GM12878 (cell line): ENCODE data around the gene CTRB1. TPM values are rescaled to one million over a fixed set of nuclear protein-coding genes. Genes with fewer than 3 reads are reported as not detected.

ENCODE experiments used
- ATAC-seq: fragments of 200-7000 bp; cut with Tn5 transposase; 3 replicates; pipeline ENCODE4 v1.9.1; 2020; ENCODE audit warnings: mild to moderate bottlenecking, moderate library complexity
- BruUV-seq: library from RNA; stranded (reverse); fragments of 400-500 nt; replicated peaks from 2 replicates; lab custom pipeline; 2021; lab: Mats Ljungman, UMichigan
- CTCF ChIA-PET: fragments of 300-600 bp; sonication (Branson Sonifier 250); formaldehyde crosslinking; extraction: SDS; loops from one replicate; lab custom pipeline; 2021; ENCODE audit warnings: inconsistent platforms; lab: Yijun Ruan, JAX
- POLR2A ChIA-PET: fragments of 350-600 bp; formaldehyde crosslinking; extraction: SDS; loops from one replicate; lab custom pipeline; 2021; ENCODE audit warnings: inconsistent platforms; lab: Charles Lee
- RAD21 ChIA-PET: fragments of 300-600 bp; sonication (Branson Sonifier 250); formaldehyde crosslinking; loops from one replicate; lab custom pipeline; 2023; ENCODE audit warnings: antibody characterized with exemption; ENCODE audit not compliant: unreplicated experiment; lab: Charles Lee
- SMC1A ChIA-PET: fragments of 300-600 bp; sonication (Branson Sonifier 250); formaldehyde crosslinking; loops from one replicate; lab custom pipeline; 2023; ENCODE audit not compliant: unreplicated experiment, uncharacterized antibody; lab: Charles Lee
- DNase-seq: peaks from one replicate; pipeline ENCODE4 v3.0.0-alpha.2; 2011; ENCODE audit warnings: low read depth, low spot score
- FAIRE-seq: peaks from 3 replicates; lab custom pipeline; 2011; peaks lifted over from hg19 to GRCh38; lab: Jason Lieb, UNC
- H2AFZ ChIP-seq: 2 replicates; pipeline ENCODE4 v1.6.0; 2011; ENCODE audit warnings: low read depth, low read length, control low read depth; ENCODE audit not compliant: control insufficient read depth
- H3K27ac ChIP-seq: 2 replicates; pipeline ENCODE4 v1.5.1; 2011; ENCODE audit warnings: control low read depth; ENCODE audit not compliant: control insufficient read depth, insufficient read depth
- H3K27me3 ChIP-seq, 2 experiments: replicated peaks in 1 of 2; 2 replicates each; pipeline versions ENCODE4 v1.6.0 to v1.6.1; 2011; ENCODE audit warnings: low read length in 1 of 2; ENCODE audit not compliant: control insufficient read depth in 2 of 2, insufficient read depth in 2 of 2
- H3K36me3 ChIP-seq, 2 experiments: 2 replicates each; pipeline ENCODE4 v1.5.1; 2011; ENCODE audit warnings: low read length in 1 of 2; ENCODE audit not compliant: control insufficient read depth in 2 of 2, insufficient read depth in 2 of 2
- H3K4me1 ChIP-seq: 2 replicates; pipeline ENCODE4 v1.6.1; 2011; ENCODE audit warnings: mild to moderate bottlenecking, low read length, moderate library complexity, mixed read lengths; ENCODE audit not compliant: control insufficient read depth, insufficient read depth
- H3K4me2 ChIP-seq: 2 replicates; pipeline ENCODE4 v1.6.0; 2011; ENCODE audit warnings: control low read depth; ENCODE audit not compliant: control insufficient read depth, insufficient read depth
- H3K4me3 ChIP-seq: fragments of 200-600 bp; sonication (generic); 2 replicates; pipeline ENCODE4 v1.5.1; 2016
- H3K79me2 ChIP-seq: 2 replicates; pipeline ENCODE4 v1.6.0; 2011; ENCODE audit warnings: low read length; ENCODE audit not compliant: control insufficient read depth, insufficient read depth
- H3K9ac ChIP-seq: 2 replicates; pipeline ENCODE4 v1.8.0; 2011; ENCODE audit warnings: low read length, control low read depth, mixed read lengths; ENCODE audit not compliant: control insufficient read depth, insufficient read depth
- H3K9me3 ChIP-seq: replicated peaks from 3 replicates; pipeline ENCODE4 v1.5.1; 2011; ENCODE audit warnings: mild to moderate bottlenecking, low read length; ENCODE audit not compliant: control insufficient read depth, insufficient read depth
- H4K20me1 ChIP-seq: 2 replicates; pipeline ENCODE4 v1.6.0; 2011; ENCODE audit not compliant: control insufficient read depth, insufficient read depth
- GABPA ChIP-seq: IDR thresholded peaks from 2 replicates; pipeline ENCODE4 v1.6.1; 2014; ENCODE audit warnings: antibody characterized with exemption, low read depth, mild to moderate bottlenecking, inconsistent platforms
- IKZF1 ChIP-seq: fragments of 450-650 bp; conservative IDR thresholded peaks from 2 replicates; pipeline ENCODE4 v1.6.1; 2017; ENCODE audit warnings: antibody characterized with exemption, mild to moderate bottlenecking
- RAD21 ChIP-seq: IDR thresholded peaks from 2 replicates; pipeline ENCODE4 v1.6.1; 2011; ENCODE audit warnings: mild to moderate bottlenecking, low read depth, low read length, moderate library complexity; ENCODE audit not compliant: insufficient read depth
- WGBS: methylation state at CpG from one replicate; pipeline ENCODE4 v1.1.6; 2016; ENCODE audit warnings: low lambda C conversion rate; ENCODE audit not compliant: insufficient replicate concordance, insufficient coverage; ENCODE audit errors: missing lambda C conversion rate; 5-methylcytosine and 5-hydroxymethylcytosine counted together
- in situ Hi-C: fragments of 300-500 bp; cut with MboI; formaldehyde crosslinking; loops from 9 replicates; pipeline ENCODE4 v1.14.3; 2018; ENCODE audit warnings: mixed read lengths
- intact Hi-C: fragments of 100-400 bp; cut with micrococcal nuclease; formaldehyde crosslinking; loops from one replicate; pipeline ENCODE4 v1.14.2; 2022; ENCODE audit not compliant: unreplicated experiment
- polyA plus RNA-seq, 11 experiments: library from polyadenylated mRNA; depleted of rRNA in 4 of 11; unstranded in 6 of 11; stranded (reverse) in 5 of 11; fragments of >200 nt; fragmentation: Nextera tagmentation in 4 of 11; fragmentation: Illumina TruSeq in 1 of 11; extraction: Ambion mirVana in 4 of 11; extraction: Trizol in 1 of 11; gene quantifications; 1 replicate in 1 of 11; 2 replicates in 10 of 11; pipeline versions ENCODE4 v1.2.1 to v1.2.3, GENCODE V29; 2011 to 2016; ENCODE audit warnings: inconsistent platforms in 2 of 11, missing spikeins in 2 of 11, low read depth in 1 of 11
- total RNA-seq, 4 experiments: library from RNA; depleted of rRNA in 3 of 4; stranded (reverse); fragments of >200 nt in 3 of 4; fragmentation: Illumina TruSeq in 1 of 4; extraction: Trizol in 1 of 4; gene quantifications; 2 replicates each; pipeline versions ENCODE4 v1.2.1 to v1.2.3, GENCODE V29; 2013 to 2021
- TF ChIP-seq, protein P1 (sequence below), 3 experiments: IDR thresholded peaks in 2 of 3; conservative IDR thresholded peaks in 1 of 3; 2 replicates each; pipeline ENCODE4 v1.5.1; 2011; ENCODE audit warnings: low read depth in 3 of 3, low read length in 3 of 3, mild to moderate bottlenecking in 3 of 3, control low read depth in 2 of 3, moderate library complexity in 2 of 3, inconsistent platforms in 1 of 3, mixed read lengths in 1 of 3; ENCODE audit not compliant: control insufficient read depth in 2 of 3, insufficient read depth in 1 of 3; ENCODE audit errors: extremely low read depth in 1 of 3

CTRB1 gene
- total and polyA plus RNA-seq, 10 of the 15 experiments (the other 5 are each of a cell fraction or from before 2014, with no cell fraction given) = 0.28 to 4.4 TPM; not detected in 8

GRCh38 chr16:75238853-75239541 is 20.2 kb downstream of the CTRB1 start:
- WGBS = 55% methylated on average over 16 of the region's 16 CpGs
- intact Hi-C loops = loop anchor here (10.0 kb wide), 1 partner anchor 526 kb away; no protein-coding TSS in a partner anchor
- no TSS peak for BruUV-seq
- peaks cover 2% of the 10 kb centered on the region for H3K4me1 ChIP-seq
- no peak for FAIRE-seq
- no peaks in the 10 kb centered on the region for H3K27me3 ChIP-seq
- peaks cover 0 to 1% of the 10 kb centered on the region in 2 experiments; a peak in 2 of 4 replicates for H3K36me3 ChIP-seq
- no peak overlapping the region for H3K27ac ChIP-seq
- SMC1A ChIA-PET = interaction anchor here (0.7 to 1.6 kb wide), 2 partner anchors 9 to 144 kb away, joined by 3 read pairs; no protein-coding TSS in a partner anchor
- no peak overlapping the region for H2AFZ ChIP-seq
- no peaks in the 10 kb centered on the region for H4K20me1 ChIP-seq
- no peak overlapping the region for H3K4me3 ChIP-seq
- RAD21 ChIA-PET = no interaction called here
- TF ChIP-seq RAD21 (0 out of 2 replicates have a peak, but pooled peaks have one; percentile 8), IKZF1 (no peak), GABPA (no peak)
- TF ChIP-seq, protein P1, sequence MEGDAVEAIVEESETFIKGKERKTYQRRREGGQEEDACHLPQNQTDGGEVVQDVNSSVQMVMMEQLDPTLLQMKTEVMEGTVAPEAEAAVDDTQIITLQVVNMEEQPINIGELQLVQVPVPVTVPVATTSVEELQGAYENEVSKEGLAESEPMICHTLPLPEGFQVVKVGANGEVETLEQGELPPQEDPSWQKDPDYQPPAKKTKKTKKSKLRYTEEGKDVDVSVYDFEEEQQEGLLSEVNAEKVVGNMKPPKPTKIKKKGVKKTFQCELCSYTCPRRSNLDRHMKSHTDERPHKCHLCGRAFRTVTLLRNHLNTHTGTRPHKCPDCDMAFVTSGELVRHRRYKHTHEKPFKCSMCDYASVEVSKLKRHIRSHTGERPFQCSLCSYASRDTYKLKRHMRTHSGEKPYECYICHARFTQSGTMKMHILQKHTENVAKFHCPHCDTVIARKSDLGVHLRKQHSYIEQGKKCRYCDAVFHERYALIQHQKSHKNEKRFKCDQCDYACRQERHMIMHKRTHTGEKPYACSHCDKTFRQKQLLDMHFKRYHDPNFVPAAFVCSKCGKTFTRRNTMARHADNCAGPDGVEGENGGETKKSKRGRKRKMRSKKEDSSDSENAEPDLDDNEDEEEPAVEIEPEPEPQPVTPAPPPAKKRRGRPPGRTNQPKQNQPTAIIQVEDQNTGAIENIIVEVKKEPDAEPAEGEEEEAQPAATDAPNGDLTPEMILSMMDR (IDR thresholded peaks at IDR 0.05 in 2 of 3, conservative IDR thresholded peaks at IDR 0.05 in 1 of 3; ENCODE audit: control insufficient read depth in 2 of 3, extremely low read depth in 1 of 3, insufficient read depth in 1 of 3, low read depth in 3 of 3, low read length in 3 of 3) = 0 out of 6 replicates have a peak, but pooled peaks of 2 of the 3 experiments have one; percentile 5 to 8
- POLR2A ChIA-PET = no interaction called here
- no peaks in the 10 kb centered on the region for H3K79me2 ChIP-seq
- H3K9ac ChIP-seq = no peak overlapping the region
- no peak overlapping the region for H3K4me2 ChIP-seq
- no peak for DNase-seq
- H3K9me3 ChIP-seq = no peaks in the 10 kb centered on the region
- in situ Hi-C loops = no loop called here
- peak; percentile 34 for ATAC-seq
- CTCF ChIA-PET = interaction anchor here (10.6 kb wide), 1 partner anchor 143 kb away, joined by 243 read pairs; no protein-coding TSS in a partner anchor
